GM21381 (cell line): Measurements from ENCODE around the gene IL31RA.

Source experiments
- ATAC-seq: cut with Tn5 transposase; IDR thresholded peaks from one replicate; pipeline ENCODE4 v1.9.1; 2021; ENCODE audit warnings: mild to moderate bottlenecking, moderate library complexity; ENCODE audit not compliant: unreplicated experiment

The IL31RA gene

GRCh38 chr5:55900068-55900467 is 48.9 kb downstream of the IL31RA start:
- no peak for ATAC-seq

- ATAC-seq: no peak
Observed at GRCh38 chr5:55900776-55901175, 49.6 kb downstream of the IL31RA start.

GRCh38 chr5:55902696-55903095 is 51.5 kb downstream of the IL31RA start:
- ATAC-seq: no peak

DNA sequence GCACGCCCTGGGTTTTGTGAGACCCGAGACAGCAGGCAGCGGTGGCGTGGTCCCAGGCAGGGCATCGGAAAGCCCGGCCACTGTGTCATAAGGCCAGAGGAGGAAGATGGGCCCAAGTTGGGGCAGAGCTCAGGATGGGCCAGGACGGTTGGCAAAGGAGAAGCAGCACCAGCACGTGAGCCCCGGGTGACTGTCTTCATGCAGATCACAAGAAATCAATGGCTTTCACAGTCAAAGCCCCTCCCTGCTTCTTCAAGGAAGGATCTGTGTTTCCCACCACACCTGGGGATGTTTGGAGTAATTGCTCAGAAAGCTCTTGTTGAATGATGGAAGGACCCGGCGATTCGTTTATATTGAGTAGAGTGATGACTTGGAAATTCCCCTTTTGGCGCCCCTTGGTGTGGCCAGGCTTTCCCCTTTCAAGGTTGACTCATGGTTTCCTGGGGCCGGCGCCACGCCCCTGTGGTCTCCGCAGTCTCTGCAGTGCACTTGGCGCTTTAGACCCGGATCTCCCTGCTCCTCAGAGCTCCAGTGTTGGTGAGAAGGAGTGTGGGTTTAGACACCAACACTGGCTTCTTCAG is 52.1 kb downstream of the IL31RA start:
- peak; percentile 87 for ATAC-seq

DNA sequence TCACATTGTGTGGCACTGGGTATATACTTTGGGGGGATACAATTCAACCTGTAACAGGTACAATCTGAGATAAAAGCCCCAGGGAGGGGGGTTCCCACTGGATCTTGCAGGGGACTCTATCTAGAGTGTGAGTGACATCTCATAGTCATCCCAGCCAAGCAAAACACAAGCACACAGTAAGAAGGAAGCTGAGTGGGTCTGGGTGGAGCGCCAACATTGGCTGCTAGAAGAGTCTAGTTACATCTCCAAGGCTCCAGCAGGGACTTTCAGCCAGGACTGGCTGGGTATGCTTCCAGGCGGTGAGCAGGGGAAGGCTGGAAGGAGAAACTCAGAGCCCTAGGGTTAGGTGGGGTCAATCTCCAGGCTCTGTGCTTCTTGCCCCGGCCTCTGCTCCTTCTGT is 53.0 kb downstream of the IL31RA start:
- ATAC-seq: no peak

DNA sequence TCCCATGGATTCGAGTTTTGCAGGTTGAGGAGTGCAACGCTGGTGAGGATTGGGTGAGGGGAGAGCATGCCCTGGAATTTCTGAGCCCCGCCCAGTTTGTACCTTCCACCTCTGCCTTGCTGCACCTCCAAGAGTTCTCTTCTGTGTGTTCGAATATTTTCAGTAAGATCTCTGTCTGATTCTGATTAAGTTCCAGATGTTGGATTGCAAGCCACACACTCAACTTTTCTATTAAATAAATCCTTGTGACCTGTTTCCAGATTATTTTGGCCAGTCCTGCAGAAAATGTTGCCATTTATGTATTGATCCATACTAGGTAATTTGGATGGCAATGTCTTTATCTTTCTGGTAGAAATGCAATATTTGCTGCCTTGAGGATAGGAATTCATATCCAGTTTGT is 54.1 kb downstream of the IL31RA start:
- ATAC-seq: no peak

- ATAC-seq: no peak
Observed at GRCh38 chr5:55907927-55908326, 56.8 kb downstream of the IL31RA start.

GRCh38 chr5:55908804-55909203 is 57.6 kb downstream of the IL31RA start:
- no peak for ATAC-seq

GRCh38 chr5:55911784-55912653 is 60.9 kb downstream of the IL31RA start:
- ATAC-seq: no peak

- ATAC-seq: peak; percentile 85
Observed at GRCh38 chr5:55913466-55914413, 62.6 kb downstream of the IL31RA start.

DNA sequence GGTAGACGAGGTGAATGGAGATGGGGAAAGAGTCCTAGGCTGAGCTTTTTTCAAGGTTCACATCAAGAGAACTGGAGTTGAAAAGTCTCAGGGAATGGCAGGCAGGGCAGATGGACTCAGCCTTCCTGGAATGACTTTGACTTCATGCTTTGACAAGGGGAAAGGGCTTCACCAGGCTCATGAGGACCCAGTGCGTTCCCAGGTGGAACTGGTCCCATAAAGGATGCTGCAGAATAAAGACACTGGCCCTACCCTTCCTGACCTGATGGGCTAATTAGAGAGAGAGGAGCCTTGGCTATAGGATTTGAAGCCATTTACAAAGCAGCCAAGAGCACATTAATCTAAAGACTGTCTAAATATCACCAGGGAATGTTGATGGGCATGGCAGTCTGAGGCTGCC is 63.8 kb downstream of the IL31RA start:
- no peak for ATAC-seq

GRCh38 chr5:55915783-55916182 is 64.6 kb downstream of the IL31RA start:
- ATAC-seq: no peak

DNA sequence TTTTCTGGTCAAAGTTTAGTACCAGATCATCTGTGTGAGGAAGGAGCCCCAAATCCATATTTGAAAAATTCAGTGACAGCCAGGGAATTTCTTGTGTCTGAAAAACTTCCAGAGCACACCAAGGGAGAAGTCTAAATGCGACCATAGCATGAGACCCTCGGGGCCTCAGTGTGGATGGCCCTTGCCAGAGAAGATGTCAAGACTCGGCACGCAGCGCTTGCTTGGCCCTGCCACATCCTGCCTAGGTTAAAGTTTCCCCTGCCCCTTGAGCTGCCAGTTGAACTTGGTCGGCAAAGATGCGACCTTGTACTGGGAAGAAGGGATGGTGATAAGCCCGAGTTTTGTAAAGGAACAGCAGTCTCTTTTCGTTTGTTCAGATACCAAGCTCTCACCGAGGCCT is 65.8 kb downstream of the IL31RA start:
- ATAC-seq: no peak

DNA sequence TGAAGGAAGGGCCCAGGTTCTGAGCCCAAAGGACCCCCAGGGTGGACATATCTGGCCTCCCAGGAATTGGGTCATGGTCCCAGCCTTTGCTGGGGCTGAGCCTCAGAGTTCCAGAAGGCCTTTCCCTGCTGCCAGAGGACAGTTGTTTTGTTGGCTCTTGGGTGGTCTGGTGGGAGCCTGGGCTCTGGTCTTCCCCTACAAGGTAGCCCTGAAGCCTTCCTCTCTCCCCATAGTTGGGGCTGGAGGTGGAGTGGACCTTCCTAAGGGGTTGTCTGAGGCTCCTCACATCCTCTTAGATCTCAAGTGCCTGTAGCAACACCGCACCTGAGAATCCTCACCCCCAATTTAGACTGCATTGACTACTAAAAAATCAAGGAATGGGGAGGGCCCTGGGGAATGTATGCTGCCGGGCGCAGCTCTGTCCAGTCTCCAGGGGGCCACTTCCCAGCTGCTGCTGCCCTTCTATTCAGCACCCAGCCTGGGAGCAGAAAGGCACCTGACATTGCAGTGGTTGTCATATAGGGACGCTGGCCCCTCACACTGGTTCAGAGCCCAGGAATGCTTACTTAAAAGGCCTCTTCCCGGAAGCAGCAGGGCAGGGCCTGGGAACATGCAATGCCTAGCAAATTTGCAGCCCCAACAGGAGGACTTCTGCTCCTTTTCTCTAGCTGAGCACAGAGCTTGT is 66.4 kb downstream of the IL31RA start:
- no peak for ATAC-seq

DNA sequence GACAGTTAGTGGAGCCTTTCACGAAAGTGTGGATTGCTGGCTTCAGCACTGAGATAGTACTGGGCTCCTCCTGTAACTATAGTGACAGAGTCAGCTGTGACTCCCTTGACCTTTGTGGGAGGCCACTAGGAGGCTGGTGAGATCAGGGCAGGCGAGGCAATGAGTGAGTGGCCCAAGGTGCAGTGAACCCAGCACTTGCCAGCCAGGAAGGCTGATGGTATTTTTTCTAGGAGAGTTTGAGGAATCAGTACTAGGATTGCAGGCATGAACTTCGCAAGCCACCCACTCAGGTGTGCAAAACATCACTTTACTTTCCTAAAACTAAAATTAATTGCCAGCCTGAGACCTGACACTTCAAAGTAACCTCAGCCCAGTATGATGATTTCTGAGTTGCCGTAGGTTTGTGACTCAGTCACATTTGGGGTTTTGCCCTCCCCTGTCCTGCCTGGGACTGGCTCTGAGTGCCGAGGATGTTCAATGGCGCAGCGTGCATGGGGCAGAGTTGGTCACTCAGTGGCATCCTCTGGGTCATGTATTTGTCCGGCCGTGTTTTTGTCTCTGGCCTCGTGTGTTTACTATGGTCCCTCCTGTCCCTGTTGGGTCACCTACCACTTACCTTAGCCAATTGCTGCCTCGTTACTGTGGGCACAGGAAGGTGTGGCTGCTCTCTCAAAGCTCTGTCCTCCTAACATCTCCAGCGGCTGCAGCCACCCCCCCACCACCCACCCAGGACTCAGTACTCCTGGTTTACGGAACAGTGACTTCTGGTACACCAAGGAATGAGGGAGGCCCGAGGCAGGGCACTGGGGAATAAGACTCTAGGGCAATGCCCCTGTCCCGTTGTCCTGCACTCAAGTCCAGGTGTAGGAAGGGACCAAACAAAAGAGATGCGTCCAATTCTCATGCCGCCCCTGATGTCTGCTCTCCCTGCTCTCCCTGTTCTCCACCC is 67.2 kb downstream of the IL31RA start:
- ATAC-seq: no peak

- ATAC-seq: no peak
Observed at GRCh38 chr5:55919625-55920024, 68.5 kb downstream of the IL31RA start.

GRCh38 chr5:55920784-55921183 is 69.6 kb downstream of the IL31RA start:
- ATAC-seq: no peak

DNA sequence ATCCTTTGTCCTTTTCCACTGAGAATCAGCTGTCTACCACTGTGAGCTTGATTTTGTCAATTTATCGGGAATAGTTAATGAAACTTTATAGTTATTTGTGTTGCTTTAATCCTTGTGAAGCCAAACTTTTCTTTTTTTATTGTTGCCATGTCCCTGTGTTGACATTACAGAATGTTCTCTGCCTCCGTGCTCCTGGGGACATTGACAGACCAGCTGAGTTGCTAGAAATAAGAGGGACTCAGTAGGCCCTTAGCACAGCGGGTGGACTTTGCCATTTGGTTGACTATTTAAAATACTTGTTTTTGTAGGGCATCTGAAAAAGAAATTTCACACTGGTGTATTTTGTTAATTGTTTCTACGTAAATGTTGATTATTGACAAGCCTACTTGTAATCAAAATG is 70.5 kb downstream of the IL31RA start:
- ATAC-seq: no peak

GRCh38 chr5:55923177-55923771 is 72.1 kb downstream of the IL31RA start:
- ATAC-seq: no peak
